ES-I3 (cell line): ENCODE results near the gene BCAR3.

ENCODE experiments used
- H3K36me3 ChIP-seq: 2 replicates; pipeline ENCODE4 v1.6.1; 2013; ENCODE audit warnings: mild to moderate bottlenecking, low read length, control low read depth, moderate library complexity; ENCODE audit not compliant: insufficient read depth
- H3K4me1 ChIP-seq: 2 replicates; pipeline ENCODE4 v1.6.1; 2013; ENCODE audit warnings: mild to moderate bottlenecking, control low read depth, low read length; ENCODE audit not compliant: insufficient read depth
- H3K9ac ChIP-seq: 2 replicates; pipeline ENCODE4 v1.6.1; 2013; ENCODE audit warnings: low read depth, mild to moderate bottlenecking, low read length, moderate library complexity
- H3K9me3 ChIP-seq: 2 replicates; pipeline ENCODE4 v1.6.1; 2013; ENCODE audit warnings: mild to moderate bottlenecking, low read length, moderate library complexity; ENCODE audit not compliant: control insufficient read depth, insufficient read depth

BCAR3 gene

GRCh38 chr1:93620172-93620840, 61.3 kb downstream of the BCAR3 start:
- Histone ChIP-seq H3K4me1 (peaks cover 34% of the 10 kb centered on the region), H3K9ac (no peak overlapping the region), H3K36me3 (no peaks in the 10 kb centered on the region), H3K9me3 (no peaks in the 10 kb centered on the region)

- peaks cover 40% of the 10 kb centered on the region for H3K4me1 ChIP-seq
- H3K9me3 ChIP-seq, result no peaks in the 10 kb centered on the region
- no peaks in the 10 kb centered on the region; the same call in 1 of the 2 replicates for H3K36me3 ChIP-seq
- no peak overlapping the region for H3K9ac ChIP-seq
Observed at GRCh38 chr1:93619507-93620171, 62.0 kb downstream of the BCAR3 start.

GRCh38 chr1:93617670-93618499, 63.8 kb downstream of the BCAR3 start:
- H3K36me3 ChIP-seq, result no peaks in the 10 kb centered on the region; the same call in 1 of the 2 replicates
- no peak overlapping the region for H3K9ac ChIP-seq

GRCh38 chr1:93616996-93617669, 64.5 kb downstream of the BCAR3 start:
- peaks cover 52% of the 10 kb centered on the region for H3K4me1 ChIP-seq
- H3K9me3 ChIP-seq, result no peaks in the 10 kb centered on the region
- H3K36me3 ChIP-seq, result no peaks in the 10 kb centered on the region; the same call in 1 of the 2 replicates
- no peak overlapping the region for H3K9ac ChIP-seq

More at GRCh38 chr1:93617670-93618499, 63.8 kb downstream of the BCAR3 start:
- peaks cover 52% of the 10 kb centered on the region for H3K4me1 ChIP-seq
- no peaks in the 10 kb centered on the region for H3K9me3 ChIP-seq

GRCh38 chr1:93616221-93616995, 65.2 kb downstream of the BCAR3 start:
- no peak overlapping the region for H3K9ac ChIP-seq
- no peaks in the 10 kb centered on the region for H3K9me3 ChIP-seq
- no peaks in the 10 kb centered on the region; the same call in 1 of the 2 replicates for H3K36me3 ChIP-seq
- peaks cover 52% of the 10 kb centered on the region for H3K4me1 ChIP-seq

- no peaks in the 10 kb centered on the region; the same call in 1 of the 2 replicates for H3K36me3 ChIP-seq
- no peaks in the 10 kb centered on the region for H3K9me3 ChIP-seq
- peaks cover 52% of the 10 kb centered on the region for H3K4me1 ChIP-seq
- H3K9ac ChIP-seq, result 0 out of 2 replicates have a peak overlapping the region, but pooled peaks have one; percentile 1
Observed at GRCh38 chr1:93615582-93616150, 66.0 kb downstream of the BCAR3 start.

GRCh38 chr1:93614986-93615581, 66.6 kb downstream of the BCAR3 start:
- Histone ChIP-seq H3K36me3 (no peaks in the 10 kb centered on the region; the same call in 1 of the 2 replicates), H3K4me1 (peaks cover 52% of the 10 kb centered on the region), H3K9me3 (no peaks in the 10 kb centered on the region), H3K9ac (no peak overlapping the region)

GRCh38 chr1:93614541-93614940, 67.1 kb downstream of the BCAR3 start:
- peaks cover 52% of the 10 kb centered on the region for H3K4me1 ChIP-seq
- no peak overlapping the region for H3K9ac ChIP-seq
- no peaks in the 10 kb centered on the region for H3K9me3 ChIP-seq
- H3K36me3 ChIP-seq, result no peaks in the 10 kb centered on the region; the same call in 1 of the 2 replicates

- Histone ChIP-seq H3K36me3 (no peaks in the 10 kb centered on the region; the same call in 1 of the 2 replicates), H3K4me1 (peaks cover 55% of the 10 kb centered on the region), H3K9ac (no peak overlapping the region), H3K9me3 (no peaks in the 10 kb centered on the region)
Observed at GRCh38 chr1:93613898-93614297, 67.7 kb downstream of the BCAR3 start.

- Histone ChIP-seq H3K9me3 (no peaks in the 10 kb centered on the region), H3K36me3 (no peaks in the 10 kb centered on the region; the same call in 1 of the 2 replicates), H3K4me1 (peaks cover 44% of the 10 kb centered on the region), H3K9ac (no peak overlapping the region)
Observed at GRCh38 chr1:93612510-93612909, 69.1 kb downstream of the BCAR3 start.

GRCh38 chr1:93611668-93612067, 70.0 kb downstream of the BCAR3 start:
- H3K36me3 ChIP-seq, result no peaks in the 10 kb centered on the region; the same call in 1 of the 2 replicates
- no peaks in the 10 kb centered on the region for H3K9me3 ChIP-seq
- no peak overlapping the region for H3K9ac ChIP-seq
- H3K4me1 ChIP-seq, result peaks cover 35% of the 10 kb centered on the region

GRCh38 chr1:93609536-93609935, 72.1 kb downstream of the BCAR3 start:
- no peak overlapping the region for H3K9ac ChIP-seq
- H3K4me1 ChIP-seq, result peaks cover 16% of the 10 kb centered on the region
- no peaks in the 10 kb centered on the region for H3K9me3 ChIP-seq
- H3K36me3 ChIP-seq, result no peaks in the 10 kb centered on the region; the same call in 1 of the 2 replicates
